Neural cell (in vitro differentiated cells): ENCODE data around the gene WDR31. TPM values are rescaled to one million over a fixed set of nuclear protein-coding genes. Genes with fewer than 3 reads are reported as not detected.

Experiments used
- H2AFZ ChIP-seq: fragments of 200-600, 300-800 bp; sonication (generic), shearing (Covaris generic); 2 replicates; pipeline ENCODE4 v1.6.0; 2014; ENCODE audit warnings: low read depth, mild to moderate bottlenecking, antibody characterized with exemption, low read length, moderate library complexity
- H3F3A ChIP-seq: fragments of 200-600 bp; shearing (Covaris generic); 2 replicates; pipeline ENCODE4 v1.6.1; 2016; ENCODE audit warnings: mild to moderate bottlenecking, moderate library complexity, mixed read lengths, antibody characterized with exemption, low read length; ENCODE audit not compliant: insufficient read depth, poor library complexity, severe bottlenecking
- H3K27ac ChIP-seq: fragments of 200-600, 300-800 bp; sonication (generic), shearing (Covaris generic); 2 replicates; pipeline ENCODE4 v1.5.1; 2014; ENCODE audit warnings: mild to moderate bottlenecking, low read length, moderate library complexity
- H3K27me3 ChIP-seq: fragments of 300-800, 200-600 bp; sonication (generic), shearing (Covaris generic); 2 replicates; pipeline ENCODE4 v1.6.0; 2014; ENCODE audit warnings: mild to moderate bottlenecking, low read depth, low read length, moderate library complexity; ENCODE audit not compliant: insufficient read depth
- H3K36me3 ChIP-seq: fragments of 300-800, 200-600 bp; sonication (generic), shearing (Covaris generic); 2 replicates; pipeline ENCODE4 v1.5.1; 2014; ENCODE audit warnings: mild to moderate bottlenecking, antibody characterized with exemption, low read length, moderate library complexity; ENCODE audit not compliant: insufficient read depth
- H3K4me2 ChIP-seq: fragments of 300-800, 200-600 bp; sonication (generic), shearing (Covaris generic); 2 replicates; pipeline ENCODE4 v1.6.0; 2014; ENCODE audit warnings: mild to moderate bottlenecking, low read length
- H3K4me3 ChIP-seq: fragments of 300-800, 200-600 bp; sonication (generic), shearing (Covaris generic); 2 replicates; pipeline ENCODE4 v1.5.1; 2014; ENCODE audit warnings: mild to moderate bottlenecking, low read length, moderate library complexity
- H3K79me2 ChIP-seq: fragments of 200-600 bp; shearing (Covaris generic); replicated peaks from 2 replicates; pipeline ENCODE4 v1.6.0; 2014; ENCODE audit warnings: mild to moderate bottlenecking, low read length, moderate library complexity; ENCODE audit not compliant: insufficient read depth
- H3K9ac ChIP-seq: fragments of 300-800, 200-600 bp; sonication (generic), shearing (Covaris generic); 2 replicates; pipeline ENCODE4 v1.6.1; 2016; ENCODE audit warnings: mild to moderate bottlenecking, low read length, mixed read lengths
- H3K9me2 ChIP-seq: fragments of 200-600 bp; shearing (Covaris generic); 2 replicates; pipeline ENCODE4 v1.6.1; 2016; ENCODE audit warnings: mild to moderate bottlenecking, low read length, mixed read lengths; ENCODE audit not compliant: insufficient read depth
- H3K9me3 ChIP-seq: fragments of 200-600, 300-800 bp; sonication (generic), shearing (Covaris generic); 2 replicates; pipeline ENCODE4 v1.6.1; 2016; ENCODE audit warnings: mild to moderate bottlenecking, mixed run types, low read length, moderate library complexity, mixed read lengths
- H4K20me1 ChIP-seq: fragments of 200-600 bp; shearing (Covaris generic); 2 replicates; pipeline ENCODE4 v1.6.1; 2016; ENCODE audit warnings: mild to moderate bottlenecking, mixed run types; ENCODE audit not compliant: insufficient read depth
- CTCF ChIP-seq: fragments of 450-650 bp; IDR thresholded peaks from 2 replicates; pipeline ENCODE4 v1.5.1; 2014; ENCODE audit warnings: antibody characterized with exemption, mild to moderate bottlenecking, moderate library complexity; ENCODE audit not compliant: poor library complexity, severe bottlenecking
- EP300 ChIP-seq: fragments of 450-650 bp; conservative IDR thresholded peaks from 2 replicates; pipeline ENCODE4 v1.6.1; 2014; ENCODE audit warnings: antibody characterized with exemption, mild to moderate bottlenecking, moderate library complexity; ENCODE audit not compliant: poor library complexity, severe bottlenecking
- EZH2 ChIP-seq: fragments of 200-600, 300-800 bp; shearing (Covaris generic), sonication (generic); IDR thresholded peaks from 2 replicates; pipeline ENCODE4 v1.6.1; 2014; ENCODE audit warnings: antibody characterized with exemption, low read length, borderline replicate concordance, mild to moderate bottlenecking; ENCODE audit not compliant: insufficient read depth, poor library complexity, severe bottlenecking
- MXI1 ChIP-seq: fragments of 450-650 bp; conservative IDR thresholded peaks from 2 replicates; pipeline ENCODE4 v1.6.1; 2014; ENCODE audit warnings: antibody characterized with exemption, mild to moderate bottlenecking; ENCODE audit not compliant: poor library complexity, severe bottlenecking
- POLR2AphosphoS5 ChIP-seq: IDR thresholded peaks from 2 replicates; pipeline ENCODE4 v1.6.1; 2012
- RAD21 ChIP-seq: fragments of 450-650 bp; conservative IDR thresholded peaks from 2 replicates; pipeline ENCODE4 v1.6.1; 2014; ENCODE audit warnings: antibody characterized with exemption, mild to moderate bottlenecking, moderate library complexity
- REST ChIP-seq: IDR thresholded peaks from 2 replicates; pipeline ENCODE4 v1.6.1; 2012; ENCODE audit warnings: borderline replicate concordance
- SMC3 ChIP-seq: fragments of 450-650 bp; conservative IDR thresholded peaks from 2 replicates; pipeline ENCODE4 v1.6.1; 2014; ENCODE audit warnings: antibody characterized with exemption, mild to moderate bottlenecking, moderate library complexity; ENCODE audit not compliant: poor library complexity
- TAF1 ChIP-seq: IDR thresholded peaks from 2 replicates; pipeline ENCODE4 v1.6.1; 2012; ENCODE audit warnings: low read depth
- polyA plus RNA-seq: library from polyadenylated mRNA; depleted of rRNA; stranded (reverse); fragments of >200 nt; gene quantifications from 2 replicates; pipeline ENCODE4 v1.2.3, GENCODE V29; 2014

Gene WDR31
- polyA plus RNA-seq, 1 donor from 2014 or later: 0.59 TPM

DNA sequence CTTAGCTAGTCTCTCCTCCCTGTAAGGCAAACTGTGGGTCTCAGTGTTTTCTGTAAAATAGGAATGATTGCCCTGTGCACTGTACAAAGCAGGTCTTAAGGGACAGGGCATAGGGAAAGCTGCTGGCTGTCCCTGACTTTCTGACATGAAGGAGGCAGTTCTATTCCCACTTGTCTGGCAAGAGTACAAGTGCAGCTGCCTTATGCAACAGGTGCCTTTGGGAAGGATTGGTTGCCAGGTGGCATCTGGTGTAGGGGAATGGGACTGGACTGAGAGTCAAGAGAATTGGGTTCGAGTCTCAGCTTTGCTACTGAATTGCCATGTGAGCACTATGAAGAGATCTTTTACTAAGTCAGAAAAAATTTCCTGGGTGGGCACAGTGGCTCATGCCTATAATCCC is 19.3 kb upstream of the WDR31 start:
- Histone ChIP-seq H2AFZ (no peak overlapping the region), H3F3A (no peaks in the 10 kb centered on the region), H3K9ac (no peak overlapping the region), H3K79me2 (no peaks in the 10 kb centered on the region), H3K4me2 (no peak overlapping the region), H3K9me2 (no peaks in the 10 kb centered on the region), H3K36me3 (no peaks in the 10 kb centered on the region), H4K20me1 (no peaks in the 10 kb centered on the region), H3K9me3 (no peaks in the 10 kb centered on the region), H3K4me3 (no peak overlapping the region), H3K27ac (no peak overlapping the region), H3K27me3 (no peaks in the 10 kb centered on the region)
- TF ChIP-seq MXI1 (no peak), RAD21 (no peak), SMC3 (no peak), TAF1 (no peak), REST (no peak), POLR2AphosphoS5 (no peak), EP300 (no peak), CTCF (no peak), EZH2 (no peak)

DNA sequence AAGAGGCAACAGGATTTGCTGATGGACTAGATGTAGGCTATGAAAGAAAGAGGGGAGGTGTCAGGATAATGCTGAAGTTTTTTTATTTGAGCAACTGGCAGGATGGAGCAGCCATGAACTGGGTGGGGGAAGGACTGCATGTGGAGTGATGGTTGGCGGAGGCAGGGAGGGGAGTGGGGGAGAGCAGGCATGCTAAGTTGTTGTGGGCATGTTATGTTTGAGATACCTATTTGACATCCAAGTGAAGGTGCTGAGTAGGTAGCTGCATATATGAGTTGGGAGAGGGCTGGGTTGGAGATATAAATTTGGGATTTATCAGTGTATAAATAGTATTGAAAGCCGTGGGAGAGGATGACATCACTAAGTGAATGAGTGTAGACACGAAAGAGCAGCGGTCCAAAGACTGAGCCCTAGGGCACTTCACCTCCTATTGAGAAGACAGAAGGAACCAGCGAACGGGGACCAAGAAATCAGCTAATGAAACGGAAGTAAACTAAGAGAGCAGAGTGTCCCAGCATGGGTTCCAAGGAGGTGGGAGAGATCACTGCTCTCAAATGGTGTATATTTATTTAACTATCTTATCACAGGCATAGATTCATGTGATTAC is 16.7 kb upstream of the WDR31 start:
- TF ChIP-seq EZH2 (no peak), CTCF (no peak), RAD21 (no peak)
- no peak overlapping the region for H3K9ac ChIP-seq
- H3K36me3 ChIP-seq: no peaks in the 10 kb centered on the region
- no peak overlapping the region for H3K4me2 ChIP-seq
- H3K9me2 ChIP-seq: no peaks in the 10 kb centered on the region
- H3K27me3 ChIP-seq: peaks cover 5% of the 10 kb centered on the region
- H3K79me2 ChIP-seq: no peaks in the 10 kb centered on the region
- H3K4me3 ChIP-seq: no peak overlapping the region
- no peak overlapping the region for H3K27ac ChIP-seq
- H4K20me1 ChIP-seq: no peaks in the 10 kb centered on the region
- H3K9me3 ChIP-seq: no peaks in the 10 kb centered on the region
- H3F3A ChIP-seq: no peaks in the 10 kb centered on the region
- no peak overlapping the region for H2AFZ ChIP-seq
